H1 (cell line): ENCODE data around the gene SPATS2. TPM values are rescaled to one million over a fixed set of nuclear protein-coding genes. Genes with fewer than 3 reads are reported as not detected.

Source experiments
- CTCF ChIA-PET: fragments of 300-600 bp; sonication (Branson Sonifier 250); formaldehyde crosslinking; loops from one replicate; lab custom pipeline; 2021; ENCODE audit not compliant: partially characterized antibody; lab: Charles Lee
- POLR2A ChIA-PET: fragments of 300-600 bp; sonication (Branson Sonifier 250); formaldehyde crosslinking; loops from one replicate; lab custom pipeline; 2021; ENCODE audit warnings: inconsistent platforms; ENCODE audit not compliant: partially characterized antibody; lab: Charles Lee
- DNase-seq, 2 experiments: peaks; one replicate each; pipeline versions ENCODE4 v3.0.0 to v3.0.0-alpha.2; 2010 to 2022; ENCODE audit warnings: low spot score in 2 of 2, low read depth in 1 of 2, mixed read lengths in 1 of 2
- FAIRE-seq: peaks from 2 replicates; lab custom pipeline; 2011; peaks lifted over from hg19 to GRCh38; lab: Jason Lieb, UNC
- H2AFZ ChIP-seq: 2 replicates; pipeline ENCODE4 v1.8.1; 2012; ENCODE audit warnings: low read length, inconsistent platforms
- H2AK5ac ChIP-seq: 2 replicates; pipeline ENCODE4 v1.6.1; 2013; ENCODE audit warnings: low read depth, low read length
- H2BK120ac ChIP-seq: replicated peaks from 2 replicates; pipeline ENCODE3; 2013; ENCODE audit warnings: low read depth, low read length, inconsistent platforms
- H2BK12ac ChIP-seq: 2 replicates; pipeline ENCODE4 v1.6.1; 2013; ENCODE audit warnings: low read depth, low read length
- H2BK15ac ChIP-seq: 2 replicates; pipeline ENCODE4 v1.6.1; 2013; ENCODE audit warnings: low read length
- H2BK20ac ChIP-seq: 2 replicates; pipeline ENCODE4 v1.6.1; 2013; ENCODE audit warnings: low read length
- H2BK5ac ChIP-seq: 2 replicates; pipeline ENCODE4 v1.6.1; 2013; ENCODE audit warnings: low read depth, low read length
- H3K14ac ChIP-seq: 2 replicates; pipeline ENCODE4 v1.6.1; 2013; ENCODE audit warnings: inconsistent platforms; ENCODE audit not compliant: insufficient read length
- H3K18ac ChIP-seq: 2 replicates; pipeline ENCODE4 v1.6.1; 2013; ENCODE audit warnings: low read length; ENCODE audit errors: extremely low read depth
- H3K23ac ChIP-seq: 2 replicates; pipeline ENCODE4 v1.6.1; 2013; ENCODE audit warnings: inconsistent platforms; ENCODE audit not compliant: insufficient read length
- H3K23me2 ChIP-seq: 2 replicates; pipeline ENCODE4 v1.6.1; 2013; ENCODE audit warnings: low read depth, low read length
- H3K27ac ChIP-seq: 2 replicates; pipeline ENCODE4 v1.6.1; 2011; ENCODE audit warnings: low read depth, low read length, inconsistent platforms
- H3K27me3 ChIP-seq, 4 experiments: replicated peaks in 1 of 4; 1 replicate in 1 of 4; 2 replicates in 3 of 4; pipeline versions ENCODE4 v1.6.1 to v1.8.1; 2011 to 2013; ENCODE audit warnings: low read length in 3 of 4, mild to moderate bottlenecking in 3 of 4, inconsistent platforms in 2 of 4, mixed read lengths in 2 of 4, moderate library complexity in 1 of 4; ENCODE audit not compliant: control insufficient read depth in 3 of 4, insufficient read depth in 3 of 4; ENCODE audit errors: extremely low read depth in 1 of 4
- H3K36me3 ChIP-seq, 4 experiments: 2 replicates each; pipeline versions ENCODE4 v1.6.1 to v1.8.1; 2011 to 2013; ENCODE audit warnings: mild to moderate bottlenecking in 4 of 4, low read length in 3 of 4, moderate library complexity in 2 of 4, control low read depth in 1 of 4, inconsistent platforms in 1 of 4; ENCODE audit not compliant: insufficient read depth in 4 of 4, control insufficient read depth in 2 of 4
- H3K4ac ChIP-seq: replicated peaks from 2 replicates; pipeline ENCODE3; 2013; ENCODE audit warnings: low read length, low read depth, mixed read lengths, inconsistent platforms; ENCODE audit not compliant: insufficient read length
- H3K4me1 ChIP-seq, 4 experiments: replicated peaks in 1 of 4; 1 replicate in 1 of 4; 2 replicates in 3 of 4; pipeline versions ENCODE4 v1.6.1 to v1.8.1; 2011 to 2013; ENCODE audit warnings: low read length in 3 of 4, inconsistent platforms in 2 of 4, mixed read lengths in 1 of 4; ENCODE audit not compliant: insufficient read depth in 4 of 4, control insufficient read depth in 3 of 4
- H3K4me2 ChIP-seq, 2 experiments: 2 replicates each; pipeline versions ENCODE4 v1.6.1 to v1.8.1; 2011 to 2013; ENCODE audit warnings: low read depth in 2 of 2, low read length in 2 of 2, control low read depth in 1 of 2, inconsistent platforms in 1 of 2, mild to moderate bottlenecking in 1 of 2; ENCODE audit not compliant: insufficient read depth in 1 of 2
- H3K4me3 ChIP-seq, 4 experiments: fragments of 200-600, 300-600 bp in 1 of 4; sonication (generic), shearing (Covaris generic), sonication (Bioruptor Twin) in 1 of 4; 2 replicates each; pipeline versions ENCODE4 v1.5.1 to v1.8.1; 2011 to 2016; ENCODE audit warnings: low read length in 4 of 4, low read depth in 3 of 4, control low read depth in 2 of 4, inconsistent platforms in 2 of 4, mild to moderate bottlenecking in 2 of 4, mixed read lengths in 1 of 4, moderate library complexity in 1 of 4; ENCODE audit not compliant: insufficient read depth in 2 of 4; ENCODE audit errors: extremely low read depth in 1 of 4
- H3K56ac ChIP-seq: replicated peaks from 2 replicates; pipeline ENCODE3; 2013; ENCODE audit warnings: low read depth, mild to moderate bottlenecking, mixed read lengths, low read length, inconsistent platforms; ENCODE audit not compliant: insufficient read length
- H3K79me1 ChIP-seq: 2 replicates; pipeline ENCODE4 v1.6.1; 2013; ENCODE audit warnings: low read depth, low read length, control low read depth
- H3K79me2 ChIP-seq, 2 experiments: 2 replicates each; pipeline versions ENCODE4 v1.6.1 to v1.8.1; 2012 to 2013; ENCODE audit warnings: low read length in 2 of 2, mild to moderate bottlenecking in 2 of 2, inconsistent platforms in 1 of 2; ENCODE audit not compliant: insufficient read depth in 2 of 2, control insufficient read depth in 1 of 2
- H3K9ac ChIP-seq, 4 experiments: replicated peaks in 1 of 4; 1 replicate in 1 of 4; 2 replicates in 3 of 4; pipeline versions ENCODE4 v1.6.1 to v1.8.1; 2011 to 2013; ENCODE audit warnings: low read depth in 3 of 4, low read length in 3 of 4, control low read depth in 2 of 4, mild to moderate bottlenecking in 2 of 4, moderate library complexity in 2 of 4, inconsistent platforms in 1 of 4; ENCODE audit errors: extremely low read depth in 1 of 4
- H3K9me3 ChIP-seq, 2 experiments: 2 replicates each; pipeline versions ENCODE4 v1.6.1 to v1.8.1; 2012 to 2013; ENCODE audit warnings: mild to moderate bottlenecking in 2 of 2, moderate library complexity in 2 of 2, control low read depth in 1 of 2, inconsistent platforms in 1 of 2, low read depth in 1 of 2, low read length in 1 of 2, mixed read lengths in 1 of 2; ENCODE audit not compliant: insufficient read depth in 2 of 2
- H4K20me1 ChIP-seq, 2 experiments: replicated peaks in 1 of 2; 2 replicates each; pipeline versions ENCODE3 to v1.8.1; 2011 to 2013; ENCODE audit warnings: inconsistent platforms in 2 of 2, low read length in 2 of 2, mild to moderate bottlenecking in 1 of 2; ENCODE audit not compliant: insufficient read depth in 2 of 2, control insufficient read depth in 1 of 2
- H4K5ac ChIP-seq: 2 replicates; pipeline ENCODE4 v1.6.1; 2013; ENCODE audit warnings: low read length, low read depth, mixed read lengths, inconsistent platforms; ENCODE audit not compliant: insufficient read length
- H4K8ac ChIP-seq: 2 replicates; pipeline ENCODE4 v1.8.0; 2013; ENCODE audit warnings: mild to moderate bottlenecking, moderate library complexity, low read length, inconsistent platforms; ENCODE audit not compliant: insufficient read depth; ENCODE audit errors: extremely low read depth
- H4K91ac ChIP-seq: replicated peaks from 2 replicates; pipeline ENCODE3; 2013; ENCODE audit warnings: low read length, mixed read lengths, inconsistent platforms; ENCODE audit not compliant: insufficient read length
- CEBPB ChIP-seq: IDR thresholded peaks from 2 replicates; pipeline ENCODE4 v1.6.1; 2012; ENCODE audit warnings: low read depth, low read length
- CTCF ChIP-seq, 3 experiments: IDR thresholded peaks; 1 replicate in 2 of 3; 2 replicates in 1 of 3; pipeline versions ENCODE4 v1.5.1 to v1.6.1; 2011; ENCODE audit warnings: low read length in 3 of 3, mild to moderate bottlenecking in 3 of 3, inconsistent platforms in 2 of 3, low read depth in 1 of 3, moderate library complexity in 1 of 3; ENCODE audit not compliant: insufficient read depth in 1 of 3; ENCODE audit errors: control extremely low read depth in 1 of 3
- HDAC6 ChIP-seq: IDR thresholded peaks from one replicate; pipeline ENCODE4 v1.7.1; 2012; ENCODE audit warnings: low read depth, mild to moderate bottlenecking, inconsistent platforms, low read length, moderate library complexity
- KDM5A ChIP-seq: fragments of 200-600 bp; IDR thresholded peaks from 2 replicates; pipeline ENCODE4 v1.7.1; 2012; ENCODE audit warnings: mild to moderate bottlenecking, low read length, inconsistent platforms, mixed read lengths
- POLR2A ChIP-seq, 2 experiments: IDR thresholded peaks; 1 replicate in 1 of 2; 2 replicates in 1 of 2; pipeline ENCODE4 v1.6.1; 2011; ENCODE audit warnings: low read depth in 2 of 2, low read length in 2 of 2, mild to moderate bottlenecking in 2 of 2; ENCODE audit errors: control extremely low read depth in 1 of 2
- RAD21 ChIP-seq, 2 experiments: IDR thresholded peaks in 1 of 2; conservative IDR thresholded peaks in 1 of 2; 2 replicates each; pipeline ENCODE4 v1.6.1; 2011; ENCODE audit warnings: low read depth in 2 of 2, low read length in 2 of 2, improper control_type of control experiment in 1 of 2, inconsistent platforms in 1 of 2, mild to moderate bottlenecking in 1 of 2, moderate library complexity in 1 of 2
- RBBP5 ChIP-seq: IDR thresholded peaks from 2 replicates; pipeline ENCODE4 v1.7.1; 2012; ENCODE audit warnings: low read depth, mild to moderate bottlenecking, inconsistent platforms, low read length, moderate library complexity, borderline replicate concordance
- SIX5 ChIP-seq: IDR thresholded peaks from 2 replicates; pipeline ENCODE4 v1.6.1; 2011; ENCODE audit warnings: mild to moderate bottlenecking, low read depth, low read length
- TBP ChIP-seq: IDR thresholded peaks from 2 replicates; pipeline ENCODE4 v1.6.1; 2011; ENCODE audit warnings: low read depth, low read length, improper control_type of control experiment
- YY1 ChIP-seq: IDR thresholded peaks from 2 replicates; pipeline ENCODE4 v1.6.1; 2011; ENCODE audit warnings: low read depth, mild to moderate bottlenecking, low read length
- WGBS, 2 experiments: shearing (Covaris generic) in 1 of 2; methylation state at CpG; one replicate each; pipeline versions ENCODE4 v1.1.6 to v1.1.7; 2013 to 2015; ENCODE audit warnings: low lambda C conversion rate in 2 of 2, mixed read lengths in 2 of 2, inconsistent platforms in 1 of 2, low coverage in 1 of 2, missing lambda C conversion rate in 1 of 2; ENCODE audit not compliant: insufficient replicate concordance in 2 of 2, insufficient coverage in 1 of 2, insufficient read length in 1 of 2; ENCODE audit errors: extremely low coverage in 1 of 2, missing lambda C conversion rate in 1 of 2; 5-methylcytosine and 5-hydroxymethylcytosine counted together
- polyA plus RNA-seq, 7 experiments: library from polyadenylated mRNA; depleted of rRNA in 3 of 7; stranded (reverse) in 5 of 7; unstranded in 2 of 7; fragments of >200 nt in 5 of 7; fragments of 200-250 nt in 2 of 7; gene quantifications; 1 replicate in 5 of 7; 2 replicates in 1 of 7; 4 replicates in 1 of 7; pipeline versions ENCODE4 v1.2.1 to v1.2.3, GENCODE V29; 2011 to 2013; ENCODE audit warnings: missing spikeins in 2 of 7, mixed read lengths in 2 of 7
- total RNA-seq: library from RNA; stranded (reverse); fragmentation: NEBNext Ultra II Directional; extraction: Animal tissue kit (Norgen Biotek cat#: 25700); gene quantifications from 2 replicates; pipeline ENCODE4 v1.2.1, GENCODE V29; 2021

Gene SPATS2
- total and polyA plus RNA-seq, 2 of the 8 experiments (the other 6 are each of a cell fraction or from before 2014, with no cell fraction given) = 19.2 to 24.5 TPM

GRCh38 chr12:49432616-49433015 is 65.4 kb downstream of the SPATS2 start:
- no peak overlapping the region for H2BK120ac ChIP-seq
- 88% methylated on average over 2 of the region's 2 CpGs; no CpG with 5 or more reads in 1 of the 2 experiments for WGBS, 2 experiments
- no peak overlapping the region for H2BK15ac ChIP-seq
- no peak overlapping the region for H2BK12ac ChIP-seq
- H3K4me1 ChIP-seq = peaks cover 0 to 2% (median 0%) of the 10 kb centered on the region in 4 experiments; a peak in 1 of 7 replicates
- ChIA-PET POLR2A (interaction anchor here (1.7 kb wide), 1 partner anchor 66 kb away, joined by 4 read pairs; the partner anchor contains the start of gene SPATS2), CTCF (no interaction called here)
- no peaks in the 10 kb centered on the region for H4K20me1 ChIP-seq
- no peak overlapping the region for H3K27ac ChIP-seq
- no peak overlapping the region for H3K9ac ChIP-seq
- DNase-seq = no peak
- H2AFZ ChIP-seq = no peak overlapping the region
- no peak overlapping the region for H3K56ac ChIP-seq
- H3K4me2 ChIP-seq = no peak overlapping the region
- H3K27me3 ChIP-seq = no peaks in the 10 kb centered on the region
- no peaks in the 10 kb centered on the region for H3K36me3 ChIP-seq
- H3K4me3 ChIP-seq = no peak overlapping the region
- H3K14ac ChIP-seq = no peak overlapping the region
- no peaks in the 10 kb centered on the region for H3K23me2 ChIP-seq
- no peak overlapping the region for H2BK20ac ChIP-seq
- H2AK5ac ChIP-seq = no peak overlapping the region
- no peak for TF ChIP-seq HDAC6
- no peak for TF ChIP-seq KDM5A
- no peak for TF ChIP-seq YY1
- no peak for TF ChIP-seq POLR2A (IDR thresholded peaks at IDR 0.05; ENCODE audit: control extremely low read depth in 1 of 2, low read depth in 2 of 2, low read length in 2 of 2)
- TF ChIP-seq TBP = no peak
- TF ChIP-seq RAD21 (IDR thresholded peaks at IDR 0.05 in 1 of 2, conservative IDR thresholded peaks at IDR 0.05 in 1 of 2; ENCODE audit: low read depth in 2 of 2, low read length in 2 of 2) = no peak
- no peak for TF ChIP-seq CTCF (IDR thresholded peaks at IDR 0.05; ENCODE audit: control extremely low read depth in 1 of 3, insufficient read depth in 1 of 3, low read depth in 1 of 3, low read length in 3 of 3)
- TF ChIP-seq CEBPB = no peak
- TF ChIP-seq SIX5 = no peak
- TF ChIP-seq RBBP5 = no peak
- H3K79me2 ChIP-seq = no peaks in the 10 kb centered on the region
- peaks cover 0 to 8% of the 10 kb centered on the region in 2 experiments; a peak in 2 of 4 replicates for H3K9me3 ChIP-seq
- no peak overlapping the region for H3K23ac ChIP-seq
- no peak overlapping the region for H4K5ac ChIP-seq
- H3K4ac ChIP-seq = no peak overlapping the region
- FAIRE-seq = no peak
- H2BK5ac ChIP-seq = no peak overlapping the region
- H3K79me1 ChIP-seq = no peaks in the 10 kb centered on the region
- no peak overlapping the region for H4K8ac ChIP-seq
- H3K18ac ChIP-seq = no peak overlapping the region
- H4K91ac ChIP-seq = no peak overlapping the region
